ENCODE data around the gene SMAD5. TPM values are rescaled to one million over a fixed set of nuclear protein-coding genes. Genes with fewer than 3 reads are reported as not detected.

Gene SMAD5
- total RNA-seq, 1 donor from 2014 or later, result 71.3 TPM

DNA sequence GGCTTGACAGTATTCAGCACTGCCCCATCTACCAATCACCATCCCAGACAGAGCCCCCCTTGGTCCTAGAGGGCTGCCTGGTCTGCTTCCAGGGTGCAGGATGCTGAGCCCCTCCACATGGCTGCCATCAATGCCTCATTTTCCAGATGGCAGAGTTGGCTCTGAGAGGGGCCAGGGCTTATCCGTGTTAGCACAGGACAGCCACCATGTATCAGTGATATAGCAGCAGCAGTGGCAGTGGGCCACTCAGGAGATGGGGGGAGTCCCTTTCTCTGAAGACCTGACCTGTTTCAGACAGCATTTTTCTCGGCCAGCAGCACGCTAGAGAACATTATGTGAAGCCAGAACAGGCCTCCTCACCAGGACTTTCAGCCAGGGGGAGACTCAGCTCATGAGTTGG, 61.9 kb downstream of the SMAD5 start:
- Histone ChIP-seq H3K4me2 (ENCODE audit: low read length) (no peak overlapping the region), H3K36me3 (ENCODE audit: insufficient read depth, low read length) (no peaks in the 10 kb centered on the region), H4K20me1 (ENCODE audit: insufficient read depth, low read length) (peaks cover 21% of the 10 kb centered on the region), H3K4me1 (ENCODE audit: insufficient read depth, low read length) (peaks cover 15% of the 10 kb centered on the region), H3K4me3 (ENCODE audit: insufficient read depth, low read depth, low read length) (no peak overlapping the region), H2AFZ (ENCODE audit: low read depth, low read length) (no peak overlapping the region), H3K9ac (ENCODE audit: low read length) (no peak overlapping the region), H3K79me2 (ENCODE audit: insufficient read depth, low read length) (no peaks in the 10 kb centered on the region), H3K9me3 (ENCODE audit: insufficient read depth, low read depth, low read length) (no peaks in the 10 kb centered on the region), H3K27ac (ENCODE audit: low read depth, low read length) (no peak overlapping the region), H3K27me3 (ENCODE audit: insufficient read depth, low read length) (peaks cover 44% of the 10 kb centered on the region)
- TF ChIP-seq EZH2 (IDR thresholded peaks at IDR 0.05; ENCODE audit: insufficient read depth, low read length), result no peak
- TF ChIP-seq, protein P1, sequence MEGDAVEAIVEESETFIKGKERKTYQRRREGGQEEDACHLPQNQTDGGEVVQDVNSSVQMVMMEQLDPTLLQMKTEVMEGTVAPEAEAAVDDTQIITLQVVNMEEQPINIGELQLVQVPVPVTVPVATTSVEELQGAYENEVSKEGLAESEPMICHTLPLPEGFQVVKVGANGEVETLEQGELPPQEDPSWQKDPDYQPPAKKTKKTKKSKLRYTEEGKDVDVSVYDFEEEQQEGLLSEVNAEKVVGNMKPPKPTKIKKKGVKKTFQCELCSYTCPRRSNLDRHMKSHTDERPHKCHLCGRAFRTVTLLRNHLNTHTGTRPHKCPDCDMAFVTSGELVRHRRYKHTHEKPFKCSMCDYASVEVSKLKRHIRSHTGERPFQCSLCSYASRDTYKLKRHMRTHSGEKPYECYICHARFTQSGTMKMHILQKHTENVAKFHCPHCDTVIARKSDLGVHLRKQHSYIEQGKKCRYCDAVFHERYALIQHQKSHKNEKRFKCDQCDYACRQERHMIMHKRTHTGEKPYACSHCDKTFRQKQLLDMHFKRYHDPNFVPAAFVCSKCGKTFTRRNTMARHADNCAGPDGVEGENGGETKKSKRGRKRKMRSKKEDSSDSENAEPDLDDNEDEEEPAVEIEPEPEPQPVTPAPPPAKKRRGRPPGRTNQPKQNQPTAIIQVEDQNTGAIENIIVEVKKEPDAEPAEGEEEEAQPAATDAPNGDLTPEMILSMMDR (IDR thresholded peaks at IDR 0.05; ENCODE audit: insufficient read depth, low read depth, low read length), result no peak
- Mint-ChIP-seq H3K27me3 (ENCODE audit: low read depth, unreplicated experiment) (peaks cover 39% of the 10 kb centered on the region), H3K4me3 (ENCODE audit: unreplicated experiment) (no peak overlapping the region), H3K4me1 (ENCODE audit: low read depth, unreplicated experiment) (peaks cover 12% of the 10 kb centered on the region), H3K36me3 (ENCODE audit: low read depth, unreplicated experiment) (peaks cover 8% of the 10 kb centered on the region), H3K27ac (ENCODE audit: unreplicated experiment) (no peak overlapping the region), H3K9me3 (ENCODE audit: unreplicated experiment) (peaks cover under 1% of the 10 kb centered on the region)
- no peak for DNase-seq (ENCODE audit: low read depth)
- FAIRE-seq, result no peak

DNA sequence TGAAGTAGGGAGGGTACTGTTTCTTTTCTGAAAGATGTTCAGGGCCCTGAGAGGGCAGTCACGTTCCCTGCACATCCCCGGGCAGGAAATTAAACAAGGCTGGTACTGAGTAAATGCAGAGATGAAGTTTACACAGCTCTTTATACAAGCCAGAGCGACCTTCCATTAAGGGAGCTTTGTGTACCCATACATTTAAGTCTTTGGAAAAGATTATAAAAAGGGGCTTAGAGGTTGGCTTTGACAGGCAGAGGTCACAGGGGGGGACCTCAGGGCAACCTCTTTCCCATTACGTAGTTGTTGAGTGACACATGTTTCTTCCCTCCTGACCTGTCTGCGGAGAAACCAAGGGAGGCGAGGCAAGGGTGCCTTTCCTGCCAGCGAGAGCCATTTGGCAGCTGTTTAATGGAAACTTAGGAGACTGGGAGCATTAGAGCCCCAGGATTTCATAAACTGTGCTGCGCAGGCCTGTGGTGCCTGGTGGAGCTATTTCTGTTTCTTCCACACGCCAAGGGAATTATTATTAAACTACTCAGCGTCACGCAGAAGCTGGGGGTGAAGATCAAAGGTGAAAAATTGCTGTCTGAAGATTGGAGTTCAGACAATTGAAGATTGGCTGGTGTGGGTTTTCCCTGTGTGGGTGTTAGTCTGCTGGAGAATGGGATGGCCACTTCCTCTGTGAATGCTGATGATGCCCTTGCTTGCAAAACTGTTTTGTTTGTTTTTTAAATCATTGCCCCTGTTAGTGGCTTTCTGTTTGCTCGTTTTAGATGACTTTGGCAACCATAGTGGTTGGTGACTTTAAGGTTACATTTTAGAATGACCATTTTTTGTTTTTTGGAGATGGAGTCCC, 63.6 kb downstream of the SMAD5 start:
- H3K4me3 Mint-ChIP-seq (ENCODE audit: unreplicated experiment), result no peak overlapping the region
- H3K27ac ChIP-seq (ENCODE audit: low read depth, low read length), result no peak overlapping the region

More for the DNA sequence above, 63.6 kb downstream of the SMAD5 start:
- Histone ChIP-seq H3K79me2 (ENCODE audit: insufficient read depth, low read length) (no peaks in the 10 kb centered on the region), H3K4me1 (ENCODE audit: insufficient read depth, low read length) (peaks cover 15% of the 10 kb centered on the region), H3K9ac (ENCODE audit: low read length) (no peak overlapping the region), H3K9me3 (ENCODE audit: insufficient read depth, low read depth, low read length) (no peaks in the 10 kb centered on the region), H3K4me3 (ENCODE audit: insufficient read depth, low read depth, low read length) (no peak overlapping the region), H3K27me3 (ENCODE audit: insufficient read depth, low read length) (peaks cover 30% of the 10 kb centered on the region), H3K4me2 (ENCODE audit: low read length) (no peak overlapping the region), H4K20me1 (ENCODE audit: insufficient read depth, low read length) (peaks cover 7% of the 10 kb centered on the region), H3K36me3 (ENCODE audit: insufficient read depth, low read length) (no peaks in the 10 kb centered on the region), H2AFZ (ENCODE audit: low read depth, low read length) (no peak overlapping the region)
- H3K4me1 Mint-ChIP-seq (ENCODE audit: low read depth, unreplicated experiment), result peaks cover 12% of the 10 kb centered on the region
- H3K36me3 Mint-ChIP-seq (ENCODE audit: low read depth, unreplicated experiment), result peaks cover 11% of the 10 kb centered on the region
- peaks cover 3% of the 10 kb centered on the region for H3K9me3 Mint-ChIP-seq (ENCODE audit: unreplicated experiment)
- FAIRE-seq (no peak), DNase-seq (ENCODE audit: low read depth) (peak; percentile 10)
- peaks cover 41% of the 10 kb centered on the region for H3K27me3 Mint-ChIP-seq (ENCODE audit: low read depth, unreplicated experiment)
- no peak for TF ChIP-seq EZH2 (IDR thresholded peaks at IDR 0.05; ENCODE audit: insufficient read depth, low read length)
- TF ChIP-seq, protein P1 (IDR thresholded peaks at IDR 0.05; ENCODE audit: insufficient read depth, low read depth, low read length), result no peak
- no peak overlapping the region for H3K27ac Mint-ChIP-seq (ENCODE audit: unreplicated experiment)

Data from astrocyte (in vitro differentiated cells and primary cell).